DLD1 (cell line): ENCODE data around the gene KIF14.
"Not testable (repeated sequence)": the region's sequence is repeated elsewhere in the genome, so short reads cannot be mapped to it uniquely, and the experiment has no call there.

Source experiments
- in situ Hi-C: cut with HindIII; loops from 2 replicates; pipeline ENCODE4 v1.10.0; 2017; ENCODE audit warnings: low sequenced_read_pairs

The KIF14 gene

GRCh38 chr1:200552737-200553136 lies 67.8 kb downstream of the KIF14 start:
- in situ Hi-C loops, result not testable (repeated sequence)

DNA sequence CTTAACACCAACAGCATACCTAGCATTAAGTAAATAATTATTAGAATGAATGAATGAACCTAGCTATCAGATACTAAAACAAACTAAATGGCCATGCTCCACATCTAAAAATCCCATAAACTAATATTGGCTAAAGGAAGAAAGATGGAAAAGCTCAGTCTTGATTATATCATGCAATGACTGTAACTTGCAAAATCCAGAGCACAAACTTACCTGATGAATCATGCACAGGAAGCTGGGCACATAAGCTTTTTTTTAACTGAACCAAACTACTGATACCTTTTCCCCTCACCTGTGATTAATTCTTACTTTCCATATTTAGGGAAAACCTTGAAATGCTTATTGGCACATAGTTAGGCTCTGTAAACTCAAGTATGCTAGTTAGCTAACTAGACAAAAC lies 70.2 kb downstream of the KIF14 start:
- in situ Hi-C loops, result no loop called here

GRCh38 chr1:200547386-200547785 lies 73.2 kb downstream of the KIF14 start:
- in situ Hi-C loops, result no loop called here

DNA sequence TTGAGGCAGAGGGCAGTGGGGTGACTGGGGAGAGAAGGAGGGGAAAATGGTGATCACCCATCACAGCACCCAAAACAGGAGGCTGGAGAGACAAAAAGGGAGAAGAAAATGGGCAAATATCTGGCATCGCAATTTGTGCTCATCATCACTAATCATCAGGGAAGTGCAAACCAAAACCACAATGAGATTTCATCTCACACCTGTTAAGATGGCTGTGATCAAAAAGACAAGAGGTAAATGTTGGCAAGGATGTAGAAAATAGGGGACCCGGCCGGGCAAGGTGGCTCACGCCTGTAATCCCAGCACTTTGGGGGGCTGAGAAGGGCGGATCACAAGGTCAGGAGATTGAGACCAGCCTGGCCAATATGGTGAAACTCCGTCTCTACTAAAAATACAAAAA lies 74.0 kb downstream of the KIF14 start:
- in situ Hi-C loops, result no loop called here

GRCh38 chr1:200542162-200542561 lies 78.4 kb downstream of the KIF14 start:
- in situ Hi-C loops, result no loop called here

- in situ Hi-C loops, result no loop called here
Observed at GRCh38 chr1:200540281-200540680, 80.3 kb downstream of the KIF14 start.

GRCh38 chr1:200538179-200538578 lies 82.4 kb downstream of the KIF14 start:
- in situ Hi-C loops, result no loop called here

DNA sequence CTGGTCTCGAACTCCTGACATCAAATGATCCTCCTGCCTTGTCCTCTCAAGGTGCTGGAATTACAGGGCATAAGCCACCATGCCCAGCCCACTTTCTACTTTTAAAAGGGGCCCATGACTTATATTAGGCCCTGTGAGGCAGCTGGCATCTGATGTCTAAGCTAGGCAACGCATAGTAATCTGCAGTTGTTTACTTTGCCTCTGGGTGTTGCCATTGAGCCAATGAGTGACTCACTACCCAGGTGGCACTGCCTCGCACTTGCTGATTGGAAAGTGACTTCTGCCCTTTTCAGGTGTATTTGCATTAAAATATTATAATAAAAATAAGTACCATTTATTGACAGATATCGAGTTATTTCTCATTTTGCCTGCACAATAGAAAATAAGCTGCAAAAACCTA lies 84.9 kb downstream of the KIF14 start:
- in situ Hi-C loops, result no loop called here

DNA sequence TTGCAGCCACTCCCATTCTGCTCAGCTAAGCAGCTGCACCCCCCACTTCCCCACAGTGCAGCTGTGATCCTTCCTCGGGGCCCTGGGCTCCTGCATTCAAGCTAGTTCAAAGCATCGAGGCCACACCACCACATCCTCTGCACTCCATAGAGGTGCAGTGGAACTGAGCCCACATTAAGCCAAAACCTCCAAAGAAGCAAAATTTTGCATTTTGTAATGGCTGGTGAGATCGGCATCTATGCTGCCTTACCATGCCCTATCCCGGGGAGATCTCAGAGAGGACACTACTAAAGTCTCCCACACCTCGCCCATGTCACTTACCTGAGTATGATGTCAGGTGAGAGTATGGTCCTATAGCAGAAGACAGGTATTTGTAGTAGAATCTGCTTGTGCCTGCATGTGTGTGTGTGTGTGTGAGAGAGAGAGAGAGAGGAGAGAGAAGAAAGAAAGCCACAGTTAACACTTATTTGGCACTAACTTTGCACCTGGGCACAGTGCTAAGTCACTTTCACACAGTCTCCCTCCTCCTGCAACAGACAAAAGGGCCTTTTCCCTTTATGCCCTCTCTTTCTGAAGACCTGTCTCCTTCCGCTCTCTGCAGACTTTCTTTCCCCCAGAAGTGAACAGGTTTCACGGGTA lies 89.8 kb downstream of the KIF14 start:
- in situ Hi-C loops, result no loop called here

DNA sequence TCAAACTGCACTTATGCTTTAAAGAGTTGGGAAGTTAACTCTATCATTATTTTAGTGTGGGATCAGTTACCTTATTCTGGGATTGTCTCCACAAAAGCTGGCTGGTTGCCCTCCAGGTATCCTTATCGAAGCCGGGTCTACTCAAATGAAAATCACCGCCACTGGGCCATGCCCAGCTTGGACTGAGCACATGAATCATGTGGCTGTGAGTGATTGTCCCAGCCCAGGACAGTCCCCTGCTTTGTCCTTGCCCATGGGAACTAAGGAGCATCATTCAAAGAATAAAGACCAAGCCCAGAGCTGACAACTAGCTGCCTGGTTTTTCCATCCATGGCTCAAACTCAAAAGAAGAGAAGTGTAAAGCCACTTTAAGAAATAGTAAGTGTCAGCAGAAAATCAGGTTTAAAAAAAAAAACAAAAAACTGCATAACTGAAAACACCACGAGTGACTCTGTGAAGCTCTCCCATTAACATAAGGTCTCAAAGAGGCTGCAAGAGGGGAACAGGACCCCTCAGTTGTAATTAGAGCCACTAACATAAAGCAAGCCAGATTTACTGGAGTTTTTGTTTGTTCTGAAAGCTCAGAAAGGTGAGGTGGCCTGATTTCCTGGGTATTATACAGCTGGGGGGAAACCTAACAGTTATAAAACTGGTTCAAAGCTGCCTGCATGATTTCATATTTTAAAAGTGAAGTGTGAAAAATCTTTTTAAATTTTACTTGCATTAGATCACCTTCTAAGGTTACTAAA lies 91.5 kb downstream of the KIF14 start:
- in situ Hi-C loops, result no loop called here

- in situ Hi-C loops, result no loop called here
Observed at GRCh38 chr1:200527670-200528069, 92.9 kb downstream of the KIF14 start.

DNA sequence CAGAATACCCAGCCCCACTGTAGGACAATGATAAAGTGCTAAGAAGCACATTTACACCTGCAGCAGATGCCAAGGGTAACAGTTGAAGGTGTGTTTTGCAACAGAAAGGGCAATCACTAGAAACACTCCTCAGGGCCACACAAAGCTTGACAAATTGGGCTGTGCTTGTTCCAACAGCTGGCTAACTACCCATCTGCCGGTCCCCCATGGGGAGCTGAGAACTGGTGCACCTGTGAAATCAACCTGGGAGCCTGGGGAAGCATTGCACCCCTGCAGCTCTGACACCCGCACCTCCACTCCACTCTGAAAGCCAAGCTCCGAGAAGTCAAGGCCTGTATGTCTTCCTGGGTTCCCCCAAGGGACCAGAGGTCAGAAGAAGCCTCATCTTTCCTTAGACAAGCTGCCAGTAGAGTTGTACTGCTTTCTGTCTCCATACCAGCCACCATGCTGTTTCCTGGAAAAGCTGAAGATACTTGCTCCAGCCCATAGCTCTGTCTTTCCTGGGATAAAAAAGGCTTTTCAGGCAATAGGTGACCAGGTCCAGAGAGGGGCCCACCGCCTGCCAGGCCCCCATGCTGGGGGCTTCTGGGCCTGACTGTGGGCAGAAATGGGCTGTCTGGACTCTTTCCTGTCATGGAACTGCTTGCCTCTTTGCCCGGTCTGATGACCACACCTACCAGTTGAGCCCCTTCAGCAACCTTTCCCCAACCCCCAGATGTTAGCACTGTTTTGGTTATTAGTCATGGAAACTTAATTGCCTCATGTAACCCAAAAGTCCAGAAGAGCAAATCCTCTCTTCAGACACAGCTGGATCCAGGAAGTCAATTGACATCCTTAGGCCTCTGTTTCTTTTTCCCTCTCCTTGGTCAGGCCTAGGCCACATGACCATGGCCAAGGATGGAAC lies 93.6 kb downstream of the KIF14 start:
- in situ Hi-C loops, result no loop called here

DNA sequence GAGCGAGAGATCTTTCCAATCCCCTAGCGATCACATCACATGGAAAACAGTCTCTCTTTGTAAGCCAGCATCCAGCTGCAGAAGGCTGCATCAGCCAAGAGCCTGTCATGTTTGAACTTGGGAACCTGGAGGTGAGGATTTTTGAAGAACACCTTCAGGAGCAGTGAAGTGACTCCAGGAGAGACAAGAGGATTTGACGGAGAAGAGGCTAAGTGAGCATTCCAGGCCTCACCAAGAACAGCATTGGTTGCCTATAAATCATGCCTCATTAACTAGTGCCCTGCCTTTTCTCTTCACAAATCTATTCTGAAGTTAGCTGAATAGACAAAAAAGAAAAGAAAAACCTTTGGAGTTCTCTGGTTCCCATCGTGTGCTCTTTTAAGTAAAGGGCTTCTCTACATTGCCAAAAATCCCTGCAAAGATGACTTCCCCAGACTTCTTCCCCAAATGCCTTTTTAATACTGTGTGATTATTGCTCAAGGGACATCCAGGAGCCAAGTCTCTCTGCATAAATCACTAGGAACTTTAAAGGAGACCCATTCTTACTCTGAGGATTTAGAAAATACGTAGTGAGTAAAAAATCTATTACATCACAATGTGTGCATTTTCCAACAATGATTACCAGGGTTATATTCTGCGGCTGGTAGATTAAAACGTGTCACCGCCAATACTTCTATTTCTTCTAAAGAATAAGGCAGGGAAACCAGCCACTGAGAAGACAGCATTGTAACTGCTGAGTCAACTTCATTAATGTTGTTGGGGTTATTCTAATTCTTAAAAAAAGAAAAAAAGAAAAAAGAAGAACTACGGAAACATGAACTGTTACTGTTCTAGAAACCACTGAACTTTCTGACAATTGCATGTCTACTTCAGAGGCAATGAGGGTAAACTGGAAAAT lies 95.2 kb downstream of the KIF14 start:
- in situ Hi-C loops, result no loop called here

- in situ Hi-C loops, result not testable (repeated sequence)
Observed at GRCh38 chr1:200524551-200524950, 96.0 kb downstream of the KIF14 start.

GRCh38 chr1:200524092-200524491 lies 96.5 kb downstream of the KIF14 start:
- in situ Hi-C loops, result no loop called here

GRCh38 chr1:200520735-200521134 lies 99.8 kb downstream of the KIF14 start:
- in situ Hi-C loops, result no loop called here

DNA sequence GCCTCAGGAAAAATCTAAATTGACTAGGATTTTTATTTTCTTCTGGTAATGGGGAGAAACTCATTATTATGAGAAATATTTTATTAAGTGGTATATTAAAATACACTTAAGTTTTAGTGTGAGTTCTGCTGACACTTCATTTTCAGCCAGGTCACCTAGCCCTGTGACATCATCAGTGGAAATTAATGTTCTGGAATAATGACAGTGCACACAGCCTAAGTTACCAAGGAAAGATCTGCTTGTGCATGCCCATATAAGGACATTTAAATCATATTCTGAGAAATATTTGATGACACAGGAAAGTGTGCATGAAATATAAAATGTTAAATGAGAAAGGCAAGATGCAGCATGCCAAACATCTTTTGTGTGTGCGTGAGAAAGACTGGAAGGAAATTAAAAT lies 102.0 kb downstream of the KIF14 start:
- in situ Hi-C loops, result no loop called here

DNA sequence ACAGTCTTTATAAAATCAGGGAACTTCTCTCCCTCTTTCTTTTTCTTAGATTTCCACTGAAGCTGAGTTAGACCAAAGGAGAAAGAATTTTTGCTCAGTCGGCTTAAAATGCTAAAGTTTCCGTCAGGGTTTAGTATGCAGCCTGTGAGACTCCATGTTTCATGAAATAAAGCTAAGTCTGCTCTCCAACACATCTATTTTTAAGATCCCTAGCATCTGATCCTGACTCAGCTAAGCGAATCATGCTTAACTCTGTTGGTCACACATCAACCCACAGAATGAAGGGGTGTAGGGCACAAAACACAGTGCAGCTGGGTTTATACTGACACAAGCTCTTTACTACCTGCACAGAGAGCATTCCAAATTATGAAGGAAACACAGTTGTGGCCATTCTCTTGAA lies 108.4 kb downstream of the KIF14 start:
- in situ Hi-C loops, result no loop called here

DNA sequence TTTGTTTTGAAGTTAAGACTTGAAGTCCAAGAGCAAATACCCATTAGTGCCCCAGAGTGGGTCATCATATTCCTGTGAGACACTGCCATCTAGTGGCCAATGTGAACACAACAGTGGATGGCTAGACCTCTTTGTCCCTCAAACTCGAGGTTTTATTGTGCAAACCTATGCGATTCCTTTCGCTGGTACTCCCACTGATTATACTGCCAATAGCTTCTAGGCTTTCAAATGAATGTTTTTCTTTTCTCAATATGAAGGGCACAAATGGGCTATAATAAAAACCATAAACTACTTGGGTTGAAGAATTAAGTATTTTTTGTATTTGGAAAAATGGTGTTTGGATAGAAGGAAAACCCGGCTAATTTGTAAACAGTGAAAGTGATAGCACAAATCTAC lies 110.3 kb downstream of the KIF14 start:
- in situ Hi-C loops, result no loop called here

DNA sequence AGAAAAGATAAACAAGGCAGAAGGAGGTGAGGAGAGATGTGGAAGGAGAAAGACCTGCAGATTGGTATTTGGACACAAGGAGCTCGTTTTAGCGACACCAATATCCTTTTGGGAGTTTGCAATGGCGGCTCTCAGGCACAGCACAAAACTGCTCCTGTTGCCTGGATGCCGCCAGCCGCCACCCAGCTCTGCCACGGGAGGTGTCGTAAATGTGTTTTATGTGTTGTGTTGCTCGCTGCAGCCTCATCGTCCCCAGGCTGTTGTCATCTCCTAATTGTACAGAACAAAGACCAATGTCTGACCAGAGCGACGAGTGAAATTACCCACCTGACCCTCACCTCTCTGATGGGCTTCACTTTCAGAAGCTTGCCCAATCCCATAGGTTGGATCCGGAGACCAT lies 114.1 kb downstream of the KIF14 start:
- in situ Hi-C loops, result no loop called here

- in situ Hi-C loops, result no loop called here
Observed at GRCh38 chr1:200505257-200505656, 115.3 kb downstream of the KIF14 start.
